GM19467 (cell line): ENCODE measurements around the gene ERC2.

Experiments
- ATAC-seq: cut with Tn5 transposase; IDR thresholded peaks from one replicate; pipeline ENCODE4 v1.9.1; 2021; ENCODE audit warnings: mild to moderate bottlenecking, moderate library complexity; ENCODE audit not compliant: unreplicated experiment

The ERC2 gene

GRCh38 chr3:56130036-56130435 is 338.2 kb downstream of the ERC2 start:
- ATAC-seq: no peak

GRCh38 chr3:56126632-56127031 is 341.6 kb downstream of the ERC2 start:
- ATAC-seq: no peak

GRCh38 chr3:56125358-56126005 is 342.8 kb downstream of the ERC2 start:
- no peak for ATAC-seq

- no peak for ATAC-seq
These were observed 343.7 kb downstream of the ERC2 start for GRCh38 chr3:56124546-56124945.

GRCh38 chr3:56123487-56123886 is 344.8 kb downstream of the ERC2 start:
- no peak for ATAC-seq

GRCh38 chr3:56122911-56123310 is 345.4 kb downstream of the ERC2 start:
- no peak for ATAC-seq

GRCh38 chr3:56121716-56122115 is 346.6 kb downstream of the ERC2 start:
- no peak for ATAC-seq

GRCh38 chr3:56119575-56120349 is 348.5 kb downstream of the ERC2 start:
- no peak for ATAC-seq

- ATAC-seq: no peak
These were observed 349.3 kb downstream of the ERC2 start for GRCh38 chr3:56118968-56119367.

- ATAC-seq: no peak
These were observed 352.6 kb downstream of the ERC2 start for GRCh38 chr3:56115698-56116097.

GRCh38 chr3:56115199-56115598 is 353.1 kb downstream of the ERC2 start:
- ATAC-seq: no peak

- ATAC-seq: no peak
These were observed 354.4 kb downstream of the ERC2 start for GRCh38 chr3:56113908-56114307.

GRCh38 chr3:56113231-56113630 is 355.0 kb downstream of the ERC2 start:
- no peak for ATAC-seq

GRCh38 chr3:56111606-56112304 is 356.5 kb downstream of the ERC2 start:
- no peak for ATAC-seq

- ATAC-seq: no peak
These were observed 357.4 kb downstream of the ERC2 start for GRCh38 chr3:56110886-56111285.

GRCh38 chr3:56107157-56107556 is 361.1 kb downstream of the ERC2 start:
- ATAC-seq: no peak

GRCh38 chr3:56102032-56102431 is 366.2 kb downstream of the ERC2 start:
- no peak for ATAC-seq

GRCh38 chr3:56101576-56101975 is 366.7 kb downstream of the ERC2 start:
- ATAC-seq: no peak

GRCh38 chr3:56096999-56097398 is 371.3 kb downstream of the ERC2 start:
- ATAC-seq: no peak

- no peak for ATAC-seq
These were observed 374.1 kb downstream of the ERC2 start for GRCh38 chr3:56094170-56094569.

GRCh38 chr3:56089739-56090138 is 378.5 kb downstream of the ERC2 start:
- no peak for ATAC-seq
